ENCODE data around the gene STPG2.

DNA sequence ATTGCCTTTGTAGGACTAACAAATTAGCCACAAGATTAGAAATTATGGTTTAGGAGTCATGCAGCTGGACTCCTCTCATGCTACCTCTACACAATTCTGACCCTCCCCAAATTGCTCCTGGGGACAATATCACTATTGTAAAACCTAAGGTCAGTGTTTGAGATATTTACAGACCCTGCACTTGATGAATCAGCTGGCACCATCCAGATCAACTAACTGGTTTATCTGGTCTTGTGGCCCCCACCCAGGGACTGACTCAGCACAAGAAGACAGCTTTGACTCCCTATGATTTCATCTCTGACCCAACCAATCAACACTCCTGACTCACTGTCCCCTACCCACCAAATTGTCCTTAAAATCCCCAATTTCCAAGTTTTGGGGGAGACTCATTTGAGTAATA, 192.4 kb downstream of the STPG2 start:
- TF ChIP-seq EZH2 (IDR thresholded peaks at IDR 0.05; ENCODE audit: borderline replicate concordance, low read depth, low read length, severe bottlenecking) (no peak), POLR2A (IDR thresholded peaks at IDR 0.05; ENCODE audit: low read depth, low read length) (no peak), POLR2AphosphoS5 (IDR thresholded peaks at IDR 0.05; ENCODE audit: insufficient read depth, low read depth, low read length) (no peak), MYC (IDR thresholded peaks at IDR 0.05; ENCODE audit: low read depth, low read length) (no peak)
- TF ChIP-seq, protein P1, sequence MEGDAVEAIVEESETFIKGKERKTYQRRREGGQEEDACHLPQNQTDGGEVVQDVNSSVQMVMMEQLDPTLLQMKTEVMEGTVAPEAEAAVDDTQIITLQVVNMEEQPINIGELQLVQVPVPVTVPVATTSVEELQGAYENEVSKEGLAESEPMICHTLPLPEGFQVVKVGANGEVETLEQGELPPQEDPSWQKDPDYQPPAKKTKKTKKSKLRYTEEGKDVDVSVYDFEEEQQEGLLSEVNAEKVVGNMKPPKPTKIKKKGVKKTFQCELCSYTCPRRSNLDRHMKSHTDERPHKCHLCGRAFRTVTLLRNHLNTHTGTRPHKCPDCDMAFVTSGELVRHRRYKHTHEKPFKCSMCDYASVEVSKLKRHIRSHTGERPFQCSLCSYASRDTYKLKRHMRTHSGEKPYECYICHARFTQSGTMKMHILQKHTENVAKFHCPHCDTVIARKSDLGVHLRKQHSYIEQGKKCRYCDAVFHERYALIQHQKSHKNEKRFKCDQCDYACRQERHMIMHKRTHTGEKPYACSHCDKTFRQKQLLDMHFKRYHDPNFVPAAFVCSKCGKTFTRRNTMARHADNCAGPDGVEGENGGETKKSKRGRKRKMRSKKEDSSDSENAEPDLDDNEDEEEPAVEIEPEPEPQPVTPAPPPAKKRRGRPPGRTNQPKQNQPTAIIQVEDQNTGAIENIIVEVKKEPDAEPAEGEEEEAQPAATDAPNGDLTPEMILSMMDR (IDR thresholded peaks at IDR 0.05; ENCODE audit: extremely low read depth in 1 of 2, insufficient read depth in 1 of 2, low read depth in 1 of 2, low read length in 2 of 2) = no peak
- TF ChIP-seq, protein P2, sequence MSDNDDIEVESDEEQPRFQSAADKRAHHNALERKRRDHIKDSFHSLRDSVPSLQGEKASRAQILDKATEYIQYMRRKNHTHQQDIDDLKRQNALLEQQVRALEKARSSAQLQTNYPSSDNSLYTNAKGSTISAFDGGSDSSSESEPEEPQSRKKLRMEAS (IDR thresholded peaks at IDR 0.05; ENCODE audit: insufficient read depth, insufficient read length) = no peak

Measured in endothelial cell of umbilical vein (primary cell).